Erythroblast (primary cell): ENCODE data around the gene ST6GALNAC4.

ENCODE experiments used
- GATA1 ChIP-seq: IDR thresholded peaks from 2 replicates; pipeline ENCODE4 v1.6.1; 2011; ENCODE audit warnings: low read depth, mild to moderate bottlenecking, control low read depth, low read length, moderate library complexity
- POLR2A ChIP-seq: IDR thresholded peaks from 2 replicates; pipeline ENCODE4 v1.6.1; 2011; ENCODE audit warnings: mild to moderate bottlenecking, low read length

DNA sequence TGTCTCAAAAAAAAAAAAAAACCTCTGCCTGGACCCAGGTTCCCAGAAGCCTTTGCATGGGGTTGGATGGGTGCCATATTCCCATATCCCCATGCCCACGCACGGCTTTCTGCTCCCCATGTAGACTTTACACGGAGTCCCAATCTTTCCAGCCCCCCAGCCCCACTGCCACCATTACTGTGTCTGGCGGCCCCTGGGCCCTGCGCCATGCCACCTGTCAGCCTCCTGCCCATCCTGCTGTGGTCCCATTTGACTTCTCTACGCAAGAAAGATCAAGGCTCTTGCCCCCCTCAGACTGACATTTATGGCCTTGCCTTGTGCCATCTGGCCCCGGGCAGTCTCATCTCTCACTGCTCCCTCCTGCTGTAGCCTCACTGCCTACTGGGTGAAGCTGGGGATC lies 32.9 kb downstream of the ST6GALNAC4 start:
- TF ChIP-seq POLR2A (no peak), GATA1 (no peak)
